GM18909 (cell line): ENCODE data around the gene HSPA12A.

Source experiments
- ATAC-seq: cut with Tn5 transposase; IDR thresholded peaks from one replicate; pipeline ENCODE4 v1.9.1; 2021; ENCODE audit warnings: mild to moderate bottlenecking; ENCODE audit not compliant: unreplicated experiment, poor library complexity

The HSPA12A gene, protein sequence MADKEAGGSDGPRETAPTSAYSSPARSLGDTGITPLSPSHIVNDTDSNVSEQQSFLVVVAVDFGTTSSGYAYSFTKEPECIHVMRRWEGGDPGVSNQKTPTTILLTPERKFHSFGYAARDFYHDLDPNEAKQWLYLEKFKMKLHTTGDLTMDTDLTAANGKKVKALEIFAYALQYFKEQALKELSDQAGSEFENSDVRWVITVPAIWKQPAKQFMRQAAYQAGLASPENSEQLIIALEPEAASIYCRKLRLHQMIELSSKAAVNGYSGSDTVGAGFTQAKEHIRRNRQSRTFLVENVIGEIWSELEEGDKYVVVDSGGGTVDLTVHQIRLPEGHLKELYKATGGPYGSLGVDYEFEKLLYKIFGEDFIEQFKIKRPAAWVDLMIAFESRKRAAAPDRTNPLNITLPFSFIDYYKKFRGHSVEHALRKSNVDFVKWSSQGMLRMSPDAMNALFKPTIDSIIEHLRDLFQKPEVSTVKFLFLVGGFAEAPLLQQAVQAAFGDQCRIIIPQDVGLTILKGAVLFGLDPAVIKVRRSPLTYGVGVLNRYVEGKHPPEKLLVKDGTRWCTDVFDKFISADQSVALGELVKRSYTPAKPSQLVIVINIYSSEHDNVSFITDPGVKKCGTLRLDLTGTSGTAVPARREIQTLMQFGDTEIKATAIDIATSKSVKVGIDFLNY

DNA sequence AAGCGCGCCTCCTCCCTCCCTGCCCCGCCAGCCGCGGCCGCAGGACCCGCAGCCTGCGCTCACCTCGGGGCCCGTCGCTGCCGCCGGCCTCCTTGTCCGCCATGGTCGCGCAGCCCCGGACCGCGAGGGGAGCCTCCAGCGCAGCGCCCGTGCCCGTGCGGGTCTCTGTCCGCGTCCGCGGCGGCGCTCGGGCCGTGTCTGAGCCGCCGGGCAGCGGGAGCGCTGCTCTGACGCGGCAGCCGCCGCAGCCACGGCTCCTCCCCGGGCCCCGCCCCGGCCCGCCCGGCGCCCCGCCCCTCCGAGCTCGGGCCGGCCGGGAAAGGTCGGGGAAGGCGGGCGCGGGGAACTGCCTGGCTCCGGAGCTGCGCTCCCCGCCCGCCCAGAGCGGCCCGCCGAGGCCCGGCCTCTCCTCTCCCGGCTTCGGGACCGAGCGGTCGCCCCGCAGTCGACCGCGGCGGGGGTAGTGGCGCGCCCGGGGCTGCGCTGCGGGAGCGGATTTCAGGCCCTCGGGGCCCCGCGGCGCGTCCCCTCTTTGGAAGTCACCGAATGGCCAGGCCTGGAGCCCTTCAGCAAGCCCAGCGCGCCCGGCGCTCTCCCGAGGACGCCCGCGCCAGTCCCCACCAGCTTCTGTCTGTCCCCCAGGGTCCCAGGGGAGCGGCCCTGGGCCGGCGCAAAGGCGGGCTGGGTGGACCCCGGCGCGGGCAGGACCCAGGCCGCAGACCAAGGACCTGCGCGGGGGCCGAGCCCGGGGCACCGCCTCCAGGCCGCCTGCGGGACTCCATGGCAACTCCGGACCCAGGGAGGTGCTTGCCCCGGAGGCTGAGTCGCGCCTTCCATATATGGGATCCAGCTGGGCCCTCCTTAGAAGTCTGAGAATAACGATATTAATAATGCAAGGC lies at the start of gene HSPA12A:
Gene HSPA12A (minus strand): TSS at position 200 of the 899 bp plus-strand sequence. CDS start 97 bp downstream, at position 103.
- ATAC-seq = peak; percentile 95

DNA sequence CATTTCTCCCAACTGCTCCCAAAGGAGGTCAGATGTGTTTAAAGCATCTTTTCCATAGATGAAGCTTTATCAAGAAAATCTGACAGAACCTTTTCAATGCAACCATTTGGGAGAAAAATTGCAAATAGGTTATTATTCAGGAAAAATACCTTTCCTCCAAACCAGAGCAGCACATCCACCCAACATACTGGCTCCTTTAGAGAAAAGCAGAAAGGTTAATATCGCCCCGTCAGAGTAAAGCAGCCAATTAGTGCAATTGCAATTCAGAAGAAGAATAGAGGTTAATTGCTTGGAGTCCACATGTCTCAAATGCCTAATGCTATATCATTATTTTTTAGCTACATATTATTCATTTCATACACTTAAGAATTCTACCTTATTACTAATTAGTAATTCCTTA lies 48.9 kb upstream of the HSPA12A start:
- ATAC-seq = no peak

DNA sequence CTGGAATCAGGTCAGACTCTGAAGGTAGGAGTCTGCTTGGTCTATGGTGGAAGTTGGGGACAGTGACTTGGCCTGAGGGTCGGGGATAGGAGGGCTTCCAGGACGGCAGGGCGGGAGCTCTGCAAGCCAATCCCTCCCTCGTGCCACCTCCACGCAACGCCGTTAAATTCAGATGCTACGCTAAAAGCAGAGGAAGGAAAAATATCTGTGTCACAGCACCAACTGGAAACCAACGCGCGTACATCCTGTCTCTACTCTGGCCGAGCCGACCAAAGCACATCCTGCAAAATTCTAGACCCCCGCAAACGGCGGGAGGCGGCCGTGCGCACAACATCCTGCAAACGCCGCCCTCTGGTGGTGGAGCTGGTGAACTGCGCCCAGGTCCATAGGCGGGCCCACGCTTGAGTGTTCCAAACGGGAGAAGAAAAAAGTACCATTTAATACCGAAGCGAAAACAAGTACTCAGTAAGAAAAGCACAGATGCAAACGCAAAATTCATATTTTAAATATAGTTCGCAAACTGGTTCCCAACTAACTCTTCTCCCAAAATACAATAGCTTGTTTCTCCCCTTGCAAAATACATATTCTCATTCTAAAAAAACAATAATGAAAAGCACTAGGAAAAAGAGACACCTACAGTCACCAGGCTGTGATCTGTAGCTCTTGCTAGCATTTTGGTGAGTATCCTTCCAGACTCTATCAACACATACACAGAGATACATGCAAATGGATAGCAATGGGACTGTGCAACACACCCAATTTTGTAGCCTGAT lies 45.7 kb upstream of the HSPA12A start:
- peak; percentile 85 for ATAC-seq

DNA sequence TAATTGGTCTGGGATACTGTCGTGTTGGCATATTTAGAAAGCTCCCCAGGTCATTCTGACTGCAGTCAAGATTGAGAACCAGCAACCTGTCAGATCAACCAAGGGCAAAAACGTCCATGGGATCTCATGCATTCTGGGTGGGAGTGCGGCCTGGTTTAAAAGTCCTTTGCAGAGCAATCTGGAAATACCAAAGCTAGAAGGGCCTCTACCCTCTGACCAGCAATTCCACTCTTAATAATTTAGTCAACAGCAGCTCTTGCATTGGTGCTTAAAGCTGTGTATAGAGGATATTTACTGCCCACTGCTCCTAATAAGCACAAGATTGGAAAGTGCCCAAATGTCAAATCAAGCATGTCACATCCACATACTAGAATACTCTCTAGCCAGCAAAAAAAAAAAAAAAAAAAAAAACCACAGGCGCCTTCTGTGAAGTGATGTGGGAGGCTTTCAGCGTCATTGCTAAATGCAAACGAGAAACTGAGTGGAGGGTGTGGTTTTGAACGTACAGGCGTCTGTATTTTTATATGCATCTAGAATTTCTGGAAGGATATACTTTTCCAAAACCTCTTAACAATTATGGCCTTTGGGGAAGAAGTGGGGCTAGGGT lies 44.8 kb upstream of the HSPA12A start:
- no peak for ATAC-seq

DNA sequence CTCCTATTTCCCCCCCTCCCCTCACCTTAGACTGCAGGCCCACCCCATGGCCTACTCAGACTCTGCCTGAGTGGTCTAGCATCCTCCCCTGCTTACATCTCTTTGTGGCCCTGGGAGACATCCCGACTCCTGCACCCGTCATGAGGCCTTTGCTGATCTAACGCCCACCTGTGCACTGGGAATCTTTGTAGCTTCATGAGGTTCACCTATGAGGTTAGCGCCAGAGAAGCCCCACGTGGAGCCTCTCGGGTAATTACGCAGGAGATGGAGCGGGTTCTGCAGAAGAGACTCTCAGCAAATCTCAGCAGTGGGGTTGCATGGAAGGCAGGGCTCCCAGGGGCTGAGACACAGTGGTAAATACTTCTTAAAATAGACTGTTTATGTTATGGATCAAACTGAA lies 43.5 kb upstream of the HSPA12A start:
- ATAC-seq = no peak

DNA sequence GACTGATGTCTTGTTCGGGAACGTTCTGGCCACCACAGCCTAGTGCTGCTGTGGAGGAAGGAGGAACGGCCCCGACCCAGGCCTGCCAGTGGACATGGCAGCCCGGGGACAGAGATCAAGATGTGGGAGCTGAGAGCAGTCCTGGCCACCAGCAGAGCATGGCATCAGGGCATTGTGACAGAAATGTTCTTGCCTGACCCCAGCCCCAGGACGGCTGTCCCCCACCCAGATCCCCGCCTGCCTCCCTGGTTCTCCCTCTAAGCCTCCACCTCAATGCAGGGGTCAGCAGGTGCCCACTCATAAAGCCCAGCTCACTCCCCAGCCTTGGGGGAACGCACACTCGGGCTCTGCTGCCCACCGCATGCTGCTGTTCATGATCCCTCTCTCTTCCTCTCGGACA lies 42.9 kb upstream of the HSPA12A start:
- ATAC-seq = no peak

DNA sequence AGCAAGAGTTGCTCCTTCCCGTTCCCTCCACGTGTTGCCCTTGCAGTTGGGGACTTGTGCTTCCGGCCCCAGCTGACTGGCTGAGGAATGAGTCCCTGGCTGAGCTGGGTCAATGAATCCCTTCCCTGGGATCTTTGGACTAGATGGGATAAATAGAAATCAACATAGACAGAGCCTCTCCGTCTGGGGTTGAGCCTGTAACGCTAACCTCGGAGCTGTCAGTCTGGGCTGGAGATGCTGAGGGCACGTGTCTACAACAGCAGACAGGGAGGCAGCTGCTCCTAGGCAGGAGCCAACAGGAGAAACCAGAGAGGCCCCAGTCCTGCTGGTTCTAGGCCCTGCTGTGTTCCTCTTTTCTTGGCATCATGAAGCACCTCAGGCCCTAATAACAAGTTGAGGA lies 42.3 kb upstream of the HSPA12A start:
- no peak for ATAC-seq

DNA sequence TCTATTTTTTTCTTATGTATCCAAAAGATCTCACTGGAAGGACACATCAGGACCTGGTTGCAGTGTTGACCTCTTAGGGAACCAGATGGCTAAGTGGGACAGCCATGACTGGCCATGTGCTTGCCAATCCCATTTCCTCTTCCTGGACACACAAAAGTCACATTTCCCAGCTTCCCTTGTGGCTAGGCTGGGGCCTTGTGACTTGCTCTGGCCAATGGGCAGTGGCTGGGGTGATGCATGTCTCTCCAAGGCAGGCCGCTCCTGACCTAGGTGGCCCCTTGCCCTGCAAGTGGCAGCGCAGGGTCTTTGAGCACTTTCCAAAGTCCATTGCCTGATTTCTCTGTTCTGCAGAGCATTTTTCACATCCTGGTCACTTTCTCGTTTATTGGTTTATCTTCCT lies 41.7 kb upstream of the HSPA12A start:
- ATAC-seq = no peak

DNA sequence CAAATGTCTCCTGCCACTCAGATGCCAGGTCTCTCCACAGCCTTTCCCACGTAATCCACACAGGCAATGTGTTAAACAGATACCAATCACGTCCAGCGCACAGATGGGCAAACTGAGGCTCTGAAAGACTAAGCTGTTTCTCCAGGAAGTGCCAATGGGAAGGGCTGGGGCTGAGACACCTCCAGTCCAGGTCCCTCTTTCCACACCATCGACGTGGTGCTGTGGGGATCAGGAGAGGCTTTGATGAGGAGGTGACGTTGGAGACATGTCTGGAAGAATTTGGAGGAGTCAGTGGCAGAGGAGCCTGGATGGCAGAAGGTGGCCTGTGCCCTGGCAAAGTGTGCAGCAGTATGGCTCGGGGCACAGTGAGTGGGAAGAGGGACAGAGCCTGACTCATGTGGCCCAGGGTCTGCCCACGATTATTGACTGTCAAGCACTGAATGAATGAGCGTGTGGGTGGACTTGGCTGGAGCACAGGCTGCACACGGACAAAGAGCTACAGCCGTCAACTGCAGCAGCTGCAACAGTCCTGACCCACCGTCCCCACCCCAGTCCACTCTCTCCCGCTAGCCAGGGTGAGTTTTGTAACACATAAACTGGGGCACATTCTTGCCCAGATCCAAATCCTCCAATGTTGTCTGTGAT lies 40.8 kb upstream of the HSPA12A start:
- ATAC-seq = no peak

DNA sequence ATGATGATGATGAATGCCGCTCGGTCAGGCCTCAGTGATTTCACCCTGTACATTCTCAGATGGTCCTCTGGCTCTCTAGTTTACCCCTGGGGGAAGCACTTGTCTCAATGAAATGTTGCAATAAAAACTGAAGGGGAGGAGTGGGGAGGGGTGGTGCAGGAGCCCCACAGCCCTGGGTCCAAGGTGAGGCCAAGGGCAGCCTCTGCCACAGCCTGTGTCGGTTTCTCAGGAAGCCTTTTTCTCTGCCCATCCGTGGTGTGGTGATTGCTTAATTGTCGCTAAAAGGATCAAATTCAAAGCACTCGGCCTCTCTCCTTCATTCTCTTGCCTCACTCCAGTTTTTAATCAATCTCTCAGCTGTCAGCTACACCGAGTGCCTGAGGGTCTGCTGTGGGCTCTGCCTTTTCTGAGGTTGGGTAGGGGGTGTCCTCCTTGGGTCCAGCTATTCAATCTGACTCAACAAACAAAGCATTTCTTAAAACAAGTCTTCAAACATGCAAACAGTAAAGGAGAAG lies 39.1 kb upstream of the HSPA12A start:
- no peak for ATAC-seq

DNA sequence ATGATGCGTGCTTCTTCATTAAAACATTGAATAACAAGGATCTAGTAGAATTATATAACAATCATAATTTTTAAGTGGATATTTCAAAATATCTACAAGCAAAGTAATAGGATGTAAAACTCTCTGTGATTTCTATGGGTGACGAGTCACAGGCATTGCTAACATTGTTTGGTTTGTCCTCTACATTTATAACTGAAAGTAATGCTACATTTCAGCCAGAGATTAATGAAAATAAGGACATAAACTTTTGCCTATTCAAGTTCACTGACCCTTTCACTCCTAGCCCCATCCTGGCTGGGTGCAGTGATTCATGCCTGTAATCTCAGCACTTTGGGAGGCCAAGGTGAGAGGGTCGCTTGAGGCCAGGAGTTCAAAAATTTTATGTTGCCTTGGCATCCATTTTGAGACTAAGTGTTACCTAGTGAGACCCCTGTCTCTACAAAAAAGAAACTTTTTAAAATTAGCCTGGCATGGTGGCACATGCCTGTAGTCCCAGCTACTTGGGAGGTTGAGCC lies 38.4 kb upstream of the HSPA12A start:
- no peak for ATAC-seq

DNA sequence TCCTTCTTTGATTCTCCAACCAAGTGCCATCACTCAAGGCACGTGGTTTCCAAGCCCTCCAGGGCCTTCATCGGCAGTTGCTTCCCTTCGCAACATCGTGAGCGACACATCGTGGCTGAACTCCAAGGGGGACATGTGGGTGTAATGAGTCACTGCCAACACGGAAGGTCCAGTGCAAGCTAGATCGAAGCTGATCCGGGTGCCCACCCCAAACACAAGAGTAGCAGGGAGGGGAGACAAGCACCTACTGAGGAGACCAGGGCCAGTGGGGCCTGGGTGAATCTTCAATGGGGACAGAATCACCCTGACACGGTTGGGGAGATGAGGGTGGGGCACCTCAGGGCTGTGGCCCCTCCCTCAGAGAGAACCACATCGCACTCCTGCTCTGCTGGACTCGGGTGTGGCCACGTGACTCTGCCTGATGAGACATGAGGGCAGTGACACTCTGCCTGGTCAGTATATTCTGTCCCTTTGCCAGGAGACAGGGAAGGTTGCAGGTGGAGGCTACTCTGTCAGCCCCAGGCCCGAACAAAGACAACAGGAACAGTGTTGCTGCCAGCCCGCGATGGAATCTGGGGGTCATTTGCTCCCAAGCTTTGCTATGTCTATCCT lies 36.8 kb upstream of the HSPA12A start:
- ATAC-seq = no peak

DNA sequence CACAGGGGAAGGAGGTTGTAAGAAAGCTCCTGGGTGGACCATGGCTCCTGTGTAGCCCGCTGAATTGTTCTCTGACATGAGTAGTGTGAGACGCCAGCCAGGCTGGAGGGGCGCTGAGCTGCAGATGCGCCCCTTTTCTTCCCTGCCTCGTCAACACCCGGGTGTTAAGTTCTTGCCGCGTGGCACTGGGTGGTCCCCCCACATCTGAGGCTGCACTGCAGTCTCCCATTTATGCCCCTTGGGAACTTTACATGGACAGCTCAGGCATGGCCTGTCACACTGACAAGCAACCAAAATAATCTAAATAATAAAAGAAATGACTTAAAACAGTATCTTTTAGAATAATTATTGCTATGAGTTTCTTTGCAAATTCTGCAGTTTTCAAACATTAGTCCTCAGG lies 34.6 kb upstream of the HSPA12A start:
- no peak for ATAC-seq

DNA sequence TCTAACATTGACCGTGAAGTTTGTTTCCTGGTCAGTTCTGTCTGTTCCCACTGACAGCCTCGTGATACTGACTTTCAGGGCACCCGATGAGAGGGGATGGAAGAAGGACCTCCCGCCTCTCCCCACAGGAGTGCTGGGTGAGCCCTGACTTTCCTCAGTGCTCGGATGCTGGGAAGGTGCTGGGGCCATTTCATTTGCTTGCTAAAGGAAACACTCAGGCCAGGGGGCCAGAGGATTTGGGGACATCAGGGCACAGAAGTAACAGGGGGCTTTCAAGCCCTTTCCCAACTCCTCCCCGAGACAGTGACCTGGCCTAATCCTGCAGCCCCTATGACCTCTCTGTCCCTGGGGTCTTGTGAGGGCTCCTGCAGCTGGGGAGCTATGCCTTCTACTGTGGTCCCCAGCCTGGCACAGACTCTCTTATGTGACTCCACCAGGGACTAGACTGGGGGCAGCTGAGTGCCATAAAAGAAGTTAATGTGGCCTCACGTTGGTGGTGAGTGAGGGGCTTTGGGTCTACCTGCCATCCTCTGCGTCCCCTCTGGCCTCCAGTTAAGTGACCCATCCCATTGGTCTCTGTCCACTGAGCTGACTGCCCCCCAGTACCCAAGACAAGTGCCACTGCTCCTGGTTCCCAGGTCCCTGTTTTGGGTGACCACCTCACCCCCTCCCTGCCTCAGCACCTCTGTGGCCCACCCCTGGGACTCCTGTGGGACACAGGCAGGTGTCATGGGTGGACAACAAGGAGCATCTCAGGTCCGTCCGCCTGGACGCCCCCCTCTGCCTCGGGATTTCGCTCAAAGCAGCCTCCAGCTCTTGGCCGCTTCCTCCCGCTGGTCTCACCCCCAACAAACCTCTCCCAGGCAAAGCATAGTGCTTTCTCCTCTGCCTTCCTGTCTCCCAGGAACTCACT lies 33.4 kb upstream of the HSPA12A start:
- ATAC-seq = no peak

DNA sequence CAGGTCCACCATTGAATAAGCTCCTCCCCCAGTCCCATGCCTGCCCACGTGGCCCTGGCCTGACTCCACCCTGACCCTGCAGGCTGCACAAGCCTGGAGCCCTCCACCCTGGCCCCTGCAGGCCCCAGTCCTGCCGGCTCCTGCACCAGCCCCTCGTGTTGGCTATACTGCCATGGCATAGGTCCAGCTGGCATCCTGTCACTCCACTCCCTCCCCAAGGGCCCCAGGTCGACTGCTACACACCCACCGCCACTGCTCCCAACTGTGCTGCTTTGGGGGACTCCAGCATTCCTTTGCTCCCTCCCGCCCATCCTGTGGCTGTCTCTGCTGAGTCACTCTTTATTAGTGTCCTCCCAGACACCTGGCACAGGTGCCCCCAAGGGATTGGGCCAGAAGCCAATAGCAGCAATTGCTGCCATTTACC lies 32.4 kb upstream of the HSPA12A start:
- no peak for ATAC-seq

DNA sequence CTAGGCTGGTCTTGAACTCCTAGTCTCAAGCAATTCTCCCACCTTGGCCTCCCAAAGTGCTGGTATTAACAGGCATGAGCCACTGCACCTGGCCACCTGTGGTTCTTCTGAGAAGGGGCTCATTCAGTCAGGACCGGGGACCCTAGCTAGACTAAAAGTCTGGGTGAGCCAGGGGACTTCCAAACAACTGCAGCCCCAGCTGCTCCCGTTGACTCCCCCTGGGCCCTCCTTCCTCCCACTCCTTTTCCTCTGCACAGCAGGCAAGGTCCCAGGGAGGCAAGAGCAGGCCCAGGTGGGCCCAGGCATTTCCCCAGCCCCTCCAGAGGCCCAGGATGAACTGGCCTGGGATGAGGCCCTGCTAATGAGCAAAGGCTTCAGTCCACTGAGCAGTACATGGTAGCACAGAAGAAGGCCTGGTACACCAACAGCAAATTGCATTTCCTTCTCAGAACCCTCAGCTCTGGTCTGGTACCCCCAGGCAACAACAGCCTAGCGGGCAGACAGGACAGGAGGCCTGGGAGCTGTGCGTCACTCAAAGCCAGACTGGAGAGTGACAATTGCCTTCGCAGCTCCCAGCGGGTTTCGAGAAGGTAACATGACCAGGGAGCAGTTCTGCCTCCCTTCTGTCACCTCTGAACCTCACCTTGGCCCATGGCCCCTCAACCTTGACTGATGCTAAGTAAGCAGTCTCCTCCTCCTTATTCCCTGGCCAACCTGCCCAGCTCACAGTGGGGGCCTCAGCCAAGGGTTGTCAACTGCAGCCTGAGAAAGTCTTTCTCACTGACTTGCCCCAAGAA lies 30.7 kb upstream of the HSPA12A start:
- no peak for ATAC-seq
